SJCRH30 (cell line): ENCODE measurements around the gene KCNH8. TPM values are rescaled to one million over a fixed set of nuclear protein-coding genes. Genes with fewer than 3 reads are reported as not detected.
A peak's percentile ranks its signal among the peaks of the same experiment; 100 is the strongest.

ENCODE experiments used
- DNase-seq, 2 experiments: peaks; one replicate each; pipeline ENCODE4 v3.0.0-alpha.2; 2015 to 2020
- H3K27ac ChIP-seq: fragments of 250-450 bp; sonication (Bioruptor Pico); 2 replicates; pipeline ENCODE4 v1.5.1; 2020; ENCODE audit warnings: mild to moderate bottlenecking, moderate library complexity
- H3K27me3 ChIP-seq: fragments of 250-450 bp; sonication (Bioruptor Pico); 2 replicates; pipeline ENCODE4 v1.5.1; 2020; ENCODE audit warnings: mild to moderate bottlenecking, moderate library complexity
- H3K36me3 ChIP-seq: fragments of 250-450 bp; sonication (Bioruptor Pico); 2 replicates; pipeline ENCODE4 v1.5.1; 2020; ENCODE audit warnings: mild to moderate bottlenecking, moderate library complexity
- H3K4me1 ChIP-seq: fragments of 250-450 bp; sonication (Bioruptor Pico); 2 replicates; pipeline ENCODE4 v1.5.1; 2020; ENCODE audit warnings: mild to moderate bottlenecking, moderate library complexity
- H3K4me3 ChIP-seq: fragments of 250-450 bp; sonication (Bioruptor Pico); 2 replicates; pipeline ENCODE4 v1.5.1; 2020; ENCODE audit warnings: mild to moderate bottlenecking, moderate library complexity
- H3K9me3 ChIP-seq: fragments of 250-450 bp; sonication (Bioruptor Pico); replicated peaks from 2 replicates; pipeline ENCODE4 v1.5.1; 2020; ENCODE audit warnings: mild to moderate bottlenecking, moderate library complexity
- total RNA-seq: library from RNA; depleted of rRNA; stranded (reverse); fragments of >200 nt; shearing (Covaris generic); gene quantifications from 2 replicates; pipeline ENCODE4 v1.2.3, GENCODE V29; 2014

KCNH8 gene
- total RNA-seq, 1 experiment from 2014 or later = not detected

DNA sequence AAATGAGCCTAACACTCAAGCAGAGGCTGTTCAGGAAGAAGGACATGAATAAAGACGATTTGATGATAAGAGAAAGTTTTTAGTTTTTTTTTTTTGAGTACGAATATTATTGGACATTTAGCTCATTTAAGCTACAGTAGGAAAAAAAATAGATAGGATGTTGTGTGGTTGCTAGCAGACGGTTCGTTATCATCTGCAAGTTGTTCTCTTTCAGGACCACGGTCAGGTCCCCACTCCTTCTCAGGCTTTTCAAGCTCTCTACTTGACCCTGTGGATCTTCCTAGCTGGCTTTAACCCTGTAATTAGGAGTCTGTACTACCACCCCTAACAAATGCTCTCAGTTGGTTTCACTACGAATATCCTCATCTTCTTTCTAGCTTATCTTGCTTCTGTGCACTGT lies 1.1 kb downstream of the KCNH8 start:
- no peaks in the 10 kb centered on the region for H3K27me3 ChIP-seq
- DNase-seq = peak; percentile 26 to 55
- H3K9me3 ChIP-seq = no peaks in the 10 kb centered on the region
- H3K4me3 ChIP-seq = no peak overlapping the region
- no peaks in the 10 kb centered on the region for H3K36me3 ChIP-seq
- H3K27ac ChIP-seq = no peak overlapping the region
- no peaks in the 10 kb centered on the region for H3K4me1 ChIP-seq

DNA sequence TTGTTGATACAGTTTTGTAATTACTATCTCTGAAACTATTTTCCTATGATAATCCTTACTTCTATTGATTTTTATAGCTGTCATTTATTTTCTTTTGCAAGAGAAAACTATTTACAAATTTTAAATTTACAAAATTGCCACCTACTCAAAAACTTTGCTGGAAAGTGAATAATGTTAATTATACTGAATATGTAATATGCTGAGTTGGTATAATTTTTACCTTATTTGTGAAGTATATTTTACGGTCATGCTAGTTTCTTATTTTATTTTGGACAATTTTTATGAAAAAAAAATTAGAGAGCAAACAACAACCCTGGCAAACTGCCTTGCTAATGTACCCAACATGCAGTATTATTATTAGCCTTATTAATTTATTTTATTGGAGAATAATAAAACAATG lies 2.9 kb downstream of the KCNH8 start:
- H3K4me1 ChIP-seq = no peaks in the 10 kb centered on the region
- no peak for DNase-seq
- no peaks in the 10 kb centered on the region for H3K36me3 ChIP-seq
- no peaks in the 10 kb centered on the region for H3K27me3 ChIP-seq
- H3K9me3 ChIP-seq = no peaks in the 10 kb centered on the region
- no peak overlapping the region for H3K4me3 ChIP-seq
- H3K27ac ChIP-seq = no peak overlapping the region

DNA sequence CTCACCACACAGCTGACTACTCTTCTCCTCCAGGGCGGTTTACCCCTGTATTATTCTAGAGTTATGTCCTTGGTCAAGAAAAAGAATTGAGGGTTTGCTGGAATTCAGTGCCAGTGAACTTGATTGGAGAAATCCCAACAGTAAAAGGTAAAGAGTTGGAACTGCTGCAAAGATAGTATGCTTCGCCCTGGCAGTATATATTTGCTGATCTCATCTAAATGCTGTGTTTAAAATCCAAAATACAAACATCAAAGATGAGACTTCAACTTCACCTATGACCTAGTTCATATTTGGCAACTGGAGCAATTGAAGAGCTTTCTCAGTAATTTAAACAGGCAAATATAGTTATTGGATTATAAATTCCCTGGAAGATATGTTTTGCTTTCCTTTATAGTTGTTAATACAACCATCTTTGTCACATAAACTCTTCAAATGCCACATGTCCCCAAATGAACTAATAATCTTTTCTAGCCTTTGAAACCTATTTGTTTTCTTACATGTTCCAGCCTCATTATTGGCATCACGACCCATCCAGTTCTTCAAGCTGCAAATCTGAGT lies 6.5 kb downstream of the KCNH8 start:
- Histone ChIP-seq H3K27ac (no peak overlapping the region), H3K9me3 (no peaks in the 10 kb centered on the region), H3K4me1 (no peaks in the 10 kb centered on the region)

DNA sequence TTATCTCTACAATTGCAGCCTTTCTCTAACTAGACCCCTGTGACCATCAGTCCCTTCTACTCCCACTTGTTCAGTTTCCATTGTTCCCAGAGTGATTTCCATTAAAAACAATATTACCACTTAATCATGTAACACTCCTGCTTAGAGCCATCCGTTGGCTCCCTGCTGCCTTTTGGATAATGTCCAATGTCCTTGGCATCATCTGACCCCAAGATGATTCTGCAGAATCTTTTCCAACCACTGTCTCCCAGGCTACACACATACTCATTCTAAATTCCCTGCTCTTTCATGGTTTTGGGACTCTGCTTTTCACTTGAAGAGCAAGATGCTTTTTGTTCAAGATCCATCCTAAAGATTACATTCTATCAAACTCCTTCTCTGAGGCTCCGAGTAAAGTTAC lies 7.1 kb downstream of the KCNH8 start:
- Histone ChIP-seq H3K27ac (no peak overlapping the region), H3K36me3 (no peaks in the 10 kb centered on the region), H3K9me3 (no peaks in the 10 kb centered on the region), H3K4me1 (no peaks in the 10 kb centered on the region), H3K4me3 (no peak overlapping the region), H3K27me3 (no peaks in the 10 kb centered on the region)
- DNase-seq = no peak

More for the DNA sequence above, 6.5 kb downstream of the KCNH8 start:
- DNase-seq = no peak
- Histone ChIP-seq H3K4me3 (no peak overlapping the region), H3K27me3 (no peaks in the 10 kb centered on the region), H3K36me3 (no peaks in the 10 kb centered on the region)

DNA sequence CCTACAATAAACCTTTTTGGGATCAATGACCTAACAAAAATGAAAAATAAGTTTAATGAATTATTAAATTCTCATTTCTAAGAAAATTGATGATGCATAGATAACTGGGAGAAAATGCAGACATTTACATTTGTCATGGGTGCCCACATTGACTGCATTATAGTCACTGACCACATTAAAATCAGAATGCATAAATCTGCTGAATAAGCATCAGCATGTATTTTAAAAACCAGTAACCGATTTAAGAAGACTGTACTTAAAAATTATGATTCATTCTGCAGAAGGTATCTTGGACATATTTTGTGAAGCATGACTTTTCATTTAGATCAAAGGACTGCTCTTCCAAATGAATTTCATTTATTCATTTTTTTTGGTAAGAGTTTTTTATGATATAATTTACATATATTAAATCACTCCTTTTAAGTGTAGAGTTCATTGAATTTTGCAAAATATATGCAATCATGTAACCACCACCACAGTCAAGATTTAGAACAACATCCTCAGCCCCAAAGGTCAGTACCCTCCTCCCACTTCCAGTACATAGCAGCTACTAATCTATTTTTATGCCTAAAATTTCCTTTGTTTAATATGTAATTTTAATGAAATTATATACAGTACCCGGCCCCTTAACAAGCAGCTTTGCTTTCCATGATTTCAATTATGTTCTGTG lies 11.8 kb downstream of the KCNH8 start:
- H3K36me3 ChIP-seq = no peaks in the 10 kb centered on the region
- no peaks in the 10 kb centered on the region for H3K9me3 ChIP-seq
- H3K27me3 ChIP-seq = no peaks in the 10 kb centered on the region
- no peak overlapping the region for H3K27ac ChIP-seq
- H3K4me1 ChIP-seq = no peaks in the 10 kb centered on the region
- no peak overlapping the region for H3K4me3 ChIP-seq
- no peak for DNase-seq

DNA sequence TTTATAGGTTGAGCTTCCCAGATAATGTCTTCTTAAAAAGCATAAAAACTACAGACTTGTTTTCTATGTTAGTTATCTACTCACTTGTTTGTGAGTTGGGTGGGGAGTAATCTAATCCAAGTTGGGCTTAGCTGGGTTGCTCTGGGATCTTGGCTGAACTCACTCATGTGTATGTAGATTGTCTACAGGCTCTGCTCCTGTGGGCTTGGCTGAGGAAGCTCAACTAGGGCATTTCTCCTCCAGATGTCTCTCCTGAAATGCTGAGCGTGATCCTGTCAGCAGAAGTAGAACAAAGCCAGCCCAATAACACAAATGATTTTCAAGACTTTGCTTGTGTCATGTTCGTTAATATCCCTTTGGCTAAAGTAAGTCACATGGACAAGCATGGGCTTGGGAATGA lies 17.3 kb downstream of the KCNH8 start:
- Histone ChIP-seq H3K27me3 (no peaks in the 10 kb centered on the region), H3K4me1 (no peaks in the 10 kb centered on the region), H3K4me3 (no peak overlapping the region), H3K36me3 (no peaks in the 10 kb centered on the region), H3K27ac (no peak overlapping the region), H3K9me3 (no peaks in the 10 kb centered on the region)
- DNase-seq = no peak

DNA sequence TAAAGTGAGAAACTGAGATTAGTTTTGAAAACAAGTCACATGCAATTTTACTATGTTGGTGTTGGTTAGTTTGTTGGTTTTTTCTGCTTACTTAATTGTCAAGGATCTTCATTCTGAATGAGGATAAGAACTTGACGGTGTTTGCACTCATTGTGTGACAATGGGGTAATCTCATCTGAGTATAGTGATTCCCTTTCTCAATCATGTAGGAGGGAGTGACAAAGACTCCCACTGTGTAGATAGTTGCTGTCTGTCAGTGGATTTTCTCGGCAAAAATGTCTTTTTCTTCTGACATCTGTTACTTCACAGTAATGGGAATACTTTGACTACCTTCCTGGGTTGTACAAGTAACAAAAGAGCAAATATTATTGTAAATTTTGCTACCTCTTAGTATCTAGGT lies 23.5 kb downstream of the KCNH8 start:
- H3K9me3 ChIP-seq = no peaks in the 10 kb centered on the region
- no peaks in the 10 kb centered on the region for H3K27me3 ChIP-seq
- no peak for DNase-seq
- no peaks in the 10 kb centered on the region for H3K4me1 ChIP-seq
- no peak overlapping the region for H3K27ac ChIP-seq
- H3K4me3 ChIP-seq = no peak overlapping the region
- no peaks in the 10 kb centered on the region for H3K36me3 ChIP-seq

DNA sequence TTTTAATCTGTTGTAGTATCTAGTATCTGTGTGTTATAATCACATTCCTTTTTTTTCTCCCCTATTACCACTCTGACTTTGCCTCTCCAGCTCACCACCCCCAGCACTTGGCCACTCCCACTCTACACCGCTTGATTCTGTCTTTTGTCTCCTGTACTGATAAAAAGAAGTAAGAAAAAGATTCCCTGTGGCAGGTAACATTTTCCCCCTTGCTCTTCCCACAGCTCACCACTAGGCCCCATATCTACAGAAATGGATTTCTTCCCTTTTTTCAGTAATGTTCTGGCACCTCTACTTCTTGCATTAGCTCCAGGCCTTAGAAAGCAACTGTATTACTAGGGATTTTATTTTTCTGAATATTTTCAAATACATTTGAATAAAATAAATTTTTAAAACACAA lies 25.6 kb downstream of the KCNH8 start:
- no peaks in the 10 kb centered on the region for H3K36me3 ChIP-seq
- H3K4me3 ChIP-seq = no peak overlapping the region
- no peaks in the 10 kb centered on the region for H3K9me3 ChIP-seq
- H3K4me1 ChIP-seq = no peaks in the 10 kb centered on the region
- no peaks in the 10 kb centered on the region for H3K27me3 ChIP-seq
- DNase-seq = no peak
- H3K27ac ChIP-seq = no peak overlapping the region

DNA sequence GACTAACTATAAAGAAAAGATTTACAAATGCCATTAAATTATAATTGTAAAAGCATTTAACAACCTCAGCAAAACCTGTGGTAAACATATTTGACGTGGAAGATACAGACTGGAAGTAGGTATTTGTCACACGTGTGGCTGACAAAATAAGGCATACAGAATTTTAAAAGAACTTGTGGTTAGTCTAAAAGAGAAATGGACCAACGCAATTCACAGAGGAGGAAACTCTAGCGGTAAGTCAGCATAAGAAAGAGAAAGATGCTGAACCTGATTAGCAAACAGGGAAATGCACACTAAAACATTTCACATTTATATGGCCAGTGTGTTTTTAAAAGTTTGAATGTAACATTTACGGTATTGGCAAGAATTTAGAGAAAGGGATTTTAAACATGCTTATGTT lies 35.3 kb downstream of the KCNH8 start:
- Histone ChIP-seq H3K27ac (no peak overlapping the region), H3K36me3 (no peaks in the 10 kb centered on the region), H3K9me3 (no peaks in the 10 kb centered on the region), H3K27me3 (no peaks in the 10 kb centered on the region), H3K4me3 (no peak overlapping the region), H3K4me1 (no peaks in the 10 kb centered on the region)
- DNase-seq = no peak

DNA sequence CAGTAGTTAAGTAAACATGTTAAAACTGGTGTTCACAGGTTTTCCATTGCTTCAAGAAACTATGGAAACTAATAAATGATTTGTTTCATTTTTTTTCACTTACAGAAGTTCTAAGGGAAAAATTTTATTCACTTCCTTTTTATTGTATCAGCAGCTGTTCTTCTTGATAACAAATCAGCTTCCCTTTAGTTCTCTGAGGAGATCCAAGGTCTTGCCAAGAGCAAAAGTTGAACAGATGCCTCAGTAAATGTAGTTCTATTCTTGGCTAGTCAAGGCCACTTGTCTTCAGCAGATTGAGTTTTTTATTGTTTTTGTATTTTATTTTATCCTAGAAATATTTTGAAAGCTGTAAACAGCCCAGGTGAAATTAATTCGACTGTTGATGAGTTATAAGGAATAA lies 41.8 kb downstream of the KCNH8 start:
- H3K9me3 ChIP-seq = no peaks in the 10 kb centered on the region
- no peaks in the 10 kb centered on the region for H3K36me3 ChIP-seq
- DNase-seq = no peak
- no peak overlapping the region for H3K27ac ChIP-seq
- no peak overlapping the region for H3K4me3 ChIP-seq
- no peaks in the 10 kb centered on the region for H3K4me1 ChIP-seq
- no peaks in the 10 kb centered on the region for H3K27me3 ChIP-seq

DNA sequence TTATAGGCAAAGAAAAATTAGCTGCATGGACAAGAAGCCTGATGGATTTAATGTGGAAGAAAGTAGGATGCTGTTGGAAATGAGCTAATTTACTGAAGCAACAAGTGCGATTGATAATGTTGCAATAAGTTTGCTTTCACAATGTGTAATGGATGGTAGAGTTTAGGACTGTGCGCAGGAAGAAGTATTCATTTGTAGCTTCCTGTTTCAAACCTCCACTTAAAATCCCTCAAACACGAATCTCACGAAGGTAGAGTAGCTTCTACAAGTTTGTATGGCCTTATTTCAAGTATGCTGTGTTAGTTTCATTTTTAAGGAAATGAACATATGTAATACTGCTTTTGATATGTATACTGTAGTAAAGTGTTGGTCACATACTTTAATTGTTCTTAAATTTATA lies 42.3 kb downstream of the KCNH8 start:
- Histone ChIP-seq H3K36me3 (no peaks in the 10 kb centered on the region), H3K27me3 (no peaks in the 10 kb centered on the region), H3K27ac (no peak overlapping the region), H3K4me3 (no peak overlapping the region), H3K9me3 (no peaks in the 10 kb centered on the region), H3K4me1 (no peaks in the 10 kb centered on the region)
- no peak for DNase-seq

DNA sequence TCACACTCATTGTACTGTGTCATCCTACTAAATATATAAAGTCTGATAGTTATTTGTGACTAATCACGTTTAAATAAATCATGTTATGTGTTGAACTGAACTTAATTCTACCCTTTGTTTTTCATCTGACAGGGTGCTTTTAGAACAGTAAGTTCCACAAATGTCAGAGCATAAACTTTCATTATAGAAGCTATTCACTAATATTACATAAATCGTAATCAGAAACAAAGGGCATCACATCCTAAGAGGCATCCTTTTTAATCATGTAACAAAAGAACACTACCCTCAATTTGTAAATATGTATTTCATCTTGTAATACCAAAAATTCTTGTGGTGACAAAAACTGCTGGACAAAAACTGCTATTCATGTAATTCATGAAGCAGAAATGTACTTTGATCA lies 50.8 kb downstream of the KCNH8 start:
- Histone ChIP-seq H3K27me3 (no peaks in the 10 kb centered on the region), H3K4me1 (no peaks in the 10 kb centered on the region), H3K36me3 (no peaks in the 10 kb centered on the region), H3K27ac (no peak overlapping the region), H3K4me3 (no peak overlapping the region), H3K9me3 (no peaks in the 10 kb centered on the region)
- DNase-seq = no peak

DNA sequence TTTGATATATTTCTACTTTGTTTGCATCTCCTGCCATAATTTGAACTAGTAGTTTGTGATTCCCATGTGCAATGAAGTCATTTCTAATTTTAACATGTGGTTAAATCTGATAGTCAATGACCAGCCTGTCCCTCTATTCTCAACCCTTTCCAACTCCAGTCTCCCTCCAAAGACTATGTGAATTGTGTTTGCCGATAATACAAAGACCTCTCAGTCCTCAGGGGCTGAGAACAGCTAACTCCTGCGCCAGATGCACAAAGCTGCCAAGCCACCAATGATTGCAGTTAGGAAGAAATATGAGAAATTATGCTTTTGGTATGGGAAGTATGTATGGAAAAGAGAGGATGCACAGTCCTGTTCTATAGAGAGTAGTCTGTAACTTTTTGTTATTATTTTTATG lies 54.0 kb downstream of the KCNH8 start:
- DNase-seq = peak in 1 of 2 experiments; percentile 6
- no peaks in the 10 kb centered on the region for H3K27me3 ChIP-seq
- no peak overlapping the region for H3K4me3 ChIP-seq
- H3K36me3 ChIP-seq = no peaks in the 10 kb centered on the region
- H3K9me3 ChIP-seq = no peaks in the 10 kb centered on the region
- H3K4me1 ChIP-seq = no peaks in the 10 kb centered on the region
- H3K27ac ChIP-seq = no peak overlapping the region

DNA sequence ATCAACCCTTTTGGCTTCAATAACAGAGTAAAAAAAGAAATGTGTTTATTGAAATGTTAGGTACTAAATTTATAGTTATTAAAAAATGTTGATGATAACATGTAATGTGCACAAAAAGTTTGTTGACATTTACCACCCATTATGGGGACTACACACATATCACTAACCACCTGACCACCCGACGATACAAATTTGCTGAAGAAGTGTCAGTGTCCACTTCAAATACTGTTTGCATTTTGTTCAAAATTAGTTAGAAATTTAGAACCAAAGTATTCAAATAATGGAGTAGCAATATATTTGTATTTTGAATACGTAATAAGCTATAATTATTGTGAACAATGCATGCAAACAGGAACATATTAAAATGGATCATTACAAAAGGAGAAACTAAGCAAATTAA lies 54.4 kb downstream of the KCNH8 start:
- Histone ChIP-seq H3K27me3 (no peaks in the 10 kb centered on the region), H3K36me3 (no peaks in the 10 kb centered on the region), H3K9me3 (no peaks in the 10 kb centered on the region), H3K4me1 (no peaks in the 10 kb centered on the region), H3K27ac (no peak overlapping the region), H3K4me3 (no peak overlapping the region)
- no peak for DNase-seq

DNA sequence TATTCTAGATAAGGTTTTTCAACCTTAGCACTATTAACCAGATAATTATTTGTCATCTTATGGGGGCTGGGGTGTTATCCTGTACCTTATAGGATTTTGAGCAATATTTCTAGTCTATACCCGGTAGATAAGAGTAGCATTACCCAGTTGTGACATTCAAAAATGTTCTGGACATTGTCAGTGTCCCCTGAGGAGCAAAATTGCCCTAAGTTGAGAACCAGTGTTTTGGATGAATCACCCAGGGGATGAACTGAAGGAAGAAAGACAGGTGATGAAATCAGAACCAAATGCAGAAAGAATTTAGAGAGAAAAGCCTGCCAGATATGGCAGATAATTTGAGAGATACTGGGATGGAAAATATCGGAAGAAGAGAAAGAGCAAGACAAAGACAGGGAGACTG lies 58.2 kb downstream of the KCNH8 start:
- DNase-seq = no peak
- H3K27ac ChIP-seq = no peak overlapping the region
- H3K27me3 ChIP-seq = no peaks in the 10 kb centered on the region
- no peaks in the 10 kb centered on the region for H3K4me1 ChIP-seq
- no peaks in the 10 kb centered on the region for H3K36me3 ChIP-seq
- no peak overlapping the region for H3K4me3 ChIP-seq
- no peaks in the 10 kb centered on the region for H3K9me3 ChIP-seq

DNA sequence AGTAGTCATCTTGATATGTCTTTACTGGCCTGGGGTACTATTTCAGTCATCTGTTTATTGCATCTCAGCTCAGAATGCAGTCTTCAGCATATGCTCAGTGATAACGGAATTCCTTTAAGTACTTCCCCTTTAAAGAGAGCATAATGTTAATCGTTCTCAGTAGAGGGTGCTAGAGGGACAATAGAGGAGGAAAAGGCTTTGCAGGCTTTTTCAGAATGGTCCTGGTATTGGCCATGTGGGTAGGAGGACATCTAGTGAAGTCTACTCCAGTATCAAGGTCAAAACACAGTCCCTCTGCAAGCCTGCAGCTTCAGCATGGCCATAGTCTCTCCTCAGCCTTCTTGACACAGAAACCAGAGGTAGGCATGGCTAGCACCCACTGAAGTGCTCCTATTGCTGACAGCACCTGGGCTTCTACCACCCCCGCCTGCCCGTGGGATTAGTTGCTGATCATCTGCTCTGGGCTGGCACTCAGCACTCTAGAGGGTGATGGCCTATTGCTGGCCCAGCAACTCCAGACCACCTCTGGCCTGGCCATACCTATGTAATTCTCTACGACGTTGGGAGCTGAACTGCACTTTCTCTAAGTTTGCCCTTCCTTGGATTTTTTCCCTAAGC lies 65.4 kb downstream of the KCNH8 start:
- Histone ChIP-seq H3K27me3 (no peaks in the 10 kb centered on the region), H3K27ac (no peak overlapping the region), H3K36me3 (no peaks in the 10 kb centered on the region), H3K4me3 (no peak overlapping the region), H3K4me1 (no peaks in the 10 kb centered on the region), H3K9me3 (no peaks in the 10 kb centered on the region)
- peak in 1 of 2 experiments; percentile 1 for DNase-seq
